ENCODE data around the gene GNA14. TPM values are rescaled to one million over a fixed set of nuclear protein-coding genes. Genes with fewer than 3 reads are reported as not detected.
"Not testable (repeated sequence)": the region's sequence is repeated elsewhere in the genome, so short reads cannot be mapped to it uniquely, and the experiment has no call there.

Gene GNA14
- total RNA-seq, 2 experiments from 2014 or later = not detected

GRCh38 chr9:77451507-77451906, 196.6 kb downstream of the GNA14 start:
- peaks cover 2% of the 10 kb centered on the region for H3K36me3 Mint-ChIP-seq
- no peak overlapping the region for H3K4me3 Mint-ChIP-seq
- no peak overlapping the region for H3K27ac Mint-ChIP-seq
- no peaks in the 10 kb centered on the region for H3K27me3 Mint-ChIP-seq
- no peak for DNase-seq
- H3K9me3 Mint-ChIP-seq = peaks cover 1% of the 10 kb centered on the region
- peaks cover 8% of the 10 kb centered on the region for H3K4me1 Mint-ChIP-seq

- no peak for DNase-seq
- H3K4me1 Mint-ChIP-seq = peaks cover 8% of the 10 kb centered on the region
- H3K27ac Mint-ChIP-seq = no peak overlapping the region
- no peak overlapping the region for H3K4me3 Mint-ChIP-seq
- no peaks in the 10 kb centered on the region for H3K27me3 Mint-ChIP-seq
- peaks cover 2% of the 10 kb centered on the region for H3K36me3 Mint-ChIP-seq
- peaks cover 1% of the 10 kb centered on the region for H3K9me3 Mint-ChIP-seq
These were observed 198.0 kb downstream of the GNA14 start for GRCh38 chr9:77450085-77450475.

- Mint-ChIP-seq H3K9me3 (peaks cover 1% of the 10 kb centered on the region), H3K36me3 (peaks cover 2% of the 10 kb centered on the region), H3K27ac (no peak overlapping the region), H3K4me1 (peaks cover 8% of the 10 kb centered on the region), H3K27me3 (no peaks in the 10 kb centered on the region), H3K4me3 (no peak overlapping the region)
- no peak for DNase-seq
These were observed 198.7 kb downstream of the GNA14 start for GRCh38 chr9:77449240-77450084.

GRCh38 chr9:77447646-77448045, 200.5 kb downstream of the GNA14 start:
- Mint-ChIP-seq H3K9me3 (peaks cover 1% of the 10 kb centered on the region), H3K36me3 (no peaks in the 10 kb centered on the region), H3K27me3 (no peaks in the 10 kb centered on the region), H3K4me3 (no peak overlapping the region), H3K27ac (no peak overlapping the region), H3K4me1 (no peaks in the 10 kb centered on the region)
- DNase-seq = no peak

- Mint-ChIP-seq H3K9me3 (no peaks in the 10 kb centered on the region), H3K27me3 (no peaks in the 10 kb centered on the region), H3K27ac (no peak overlapping the region), H3K4me3 (no peak overlapping the region), H3K36me3 (no peaks in the 10 kb centered on the region), H3K4me1 (no peaks in the 10 kb centered on the region)
- DNase-seq = no peak
These were observed 205.7 kb downstream of the GNA14 start for GRCh38 chr9:77442436-77442835.

GRCh38 chr9:77441124-77441523, 207.0 kb downstream of the GNA14 start:
- H3K36me3 Mint-ChIP-seq, DNase-seq, H3K4me1 Mint-ChIP-seq, H3K9me3 Mint-ChIP-seq, H3K27ac Mint-ChIP-seq, H3K4me3 Mint-ChIP-seq, H3K27me3 Mint-ChIP-seq: not testable (repeated sequence)

- Mint-ChIP-seq H3K4me1 (no peaks in the 10 kb centered on the region), H3K9me3 (no peaks in the 10 kb centered on the region), H3K27ac (no peak overlapping the region), H3K36me3 (no peaks in the 10 kb centered on the region), H3K4me3 (no peak overlapping the region), H3K27me3 (no peaks in the 10 kb centered on the region)
- DNase-seq = no peak
These were observed 208.1 kb downstream of the GNA14 start for GRCh38 chr9:77440057-77440456.

GRCh38 chr9:77438653-77439052, 209.5 kb downstream of the GNA14 start:
- H3K4me1 Mint-ChIP-seq = no peaks in the 10 kb centered on the region
- H3K27ac Mint-ChIP-seq = no peak overlapping the region
- no peaks in the 10 kb centered on the region for H3K9me3 Mint-ChIP-seq

GRCh38 chr9:77435688-77436087, 212.4 kb downstream of the GNA14 start:
- H3K4me1 Mint-ChIP-seq = no peaks in the 10 kb centered on the region
- peaks cover 4% of the 10 kb centered on the region for H3K27me3 Mint-ChIP-seq
- no peak for DNase-seq
- H3K4me3 Mint-ChIP-seq = no peak overlapping the region
- H3K27ac Mint-ChIP-seq = no peak overlapping the region
- no peaks in the 10 kb centered on the region for H3K9me3 Mint-ChIP-seq
- no peaks in the 10 kb centered on the region for H3K36me3 Mint-ChIP-seq

More at GRCh38 chr9:77438653-77439052, 209.5 kb downstream of the GNA14 start:
- peaks cover 4% of the 10 kb centered on the region for H3K27me3 Mint-ChIP-seq
- no peak for DNase-seq
- no peak overlapping the region for H3K4me3 Mint-ChIP-seq
- H3K36me3 Mint-ChIP-seq = no peaks in the 10 kb centered on the region

- no peak overlapping the region for H3K4me3 Mint-ChIP-seq
- H3K4me1 Mint-ChIP-seq = no peaks in the 10 kb centered on the region
- no peaks in the 10 kb centered on the region for H3K9me3 Mint-ChIP-seq
These were observed 212.8 kb downstream of the GNA14 start for GRCh38 chr9:77435277-77435676.

GRCh38 chr9:77433675-77434445, 214.3 kb downstream of the GNA14 start:
- Mint-ChIP-seq H3K27ac (no peak overlapping the region), H3K9me3 (no peaks in the 10 kb centered on the region), H3K36me3 (no peaks in the 10 kb centered on the region), H3K27me3 (peaks cover 4% of the 10 kb centered on the region), H3K4me3 (no peak overlapping the region), H3K4me1 (no peaks in the 10 kb centered on the region)
- peak; percentile 40 for DNase-seq

More at GRCh38 chr9:77435277-77435676, 212.8 kb downstream of the GNA14 start:
- no peaks in the 10 kb centered on the region for H3K36me3 Mint-ChIP-seq
- DNase-seq = no peak
- H3K27me3 Mint-ChIP-seq = peaks cover 4% of the 10 kb centered on the region
- no peak overlapping the region for H3K27ac Mint-ChIP-seq

- DNase-seq = no peak
- H3K27ac Mint-ChIP-seq = no peak overlapping the region
- no peaks in the 10 kb centered on the region for H3K4me1 Mint-ChIP-seq
- H3K4me3 Mint-ChIP-seq = no peak overlapping the region
- no peaks in the 10 kb centered on the region for H3K9me3 Mint-ChIP-seq
- no peaks in the 10 kb centered on the region for H3K36me3 Mint-ChIP-seq
- peaks cover 4% of the 10 kb centered on the region for H3K27me3 Mint-ChIP-seq
These were observed 216.1 kb downstream of the GNA14 start for GRCh38 chr9:77432053-77432452.

- no peaks in the 10 kb centered on the region for H3K4me1 Mint-ChIP-seq
- H3K27ac Mint-ChIP-seq = no peak overlapping the region
- H3K4me3 Mint-ChIP-seq = no peak overlapping the region
- H3K9me3 Mint-ChIP-seq = no peaks in the 10 kb centered on the region
- H3K27me3 Mint-ChIP-seq = peaks cover 4% of the 10 kb centered on the region
- no peaks in the 10 kb centered on the region for H3K36me3 Mint-ChIP-seq
- DNase-seq = no peak
These were observed 218.2 kb downstream of the GNA14 start for GRCh38 chr9:77429928-77430327.

- H3K4me1 Mint-ChIP-seq = no peaks in the 10 kb centered on the region
- H3K27me3 Mint-ChIP-seq = no peaks in the 10 kb centered on the region
- no peak overlapping the region for H3K27ac Mint-ChIP-seq
- DNase-seq = no peak
- H3K4me3 Mint-ChIP-seq = no peak overlapping the region
- H3K36me3 Mint-ChIP-seq = no peaks in the 10 kb centered on the region
- no peaks in the 10 kb centered on the region for H3K9me3 Mint-ChIP-seq
These were observed 220.7 kb downstream of the GNA14 start for GRCh38 chr9:77427256-77427927.

- no peak overlapping the region for H3K27ac Mint-ChIP-seq
- no peak for DNase-seq
- no peaks in the 10 kb centered on the region for H3K9me3 Mint-ChIP-seq
- H3K4me3 Mint-ChIP-seq = no peak overlapping the region
- H3K36me3 Mint-ChIP-seq = peaks cover 3% of the 10 kb centered on the region
- no peaks in the 10 kb centered on the region for H3K27me3 Mint-ChIP-seq
- no peaks in the 10 kb centered on the region for H3K4me1 Mint-ChIP-seq
These were observed 221.4 kb downstream of the GNA14 start for GRCh38 chr9:77426712-77427111.

Data from activated naive CD8-positive, alpha-beta T cell treated with anti-CD3 and anti-CD28 coated beads for 36 hours (primary cell).